NCI-H2227 treated with DMSO at 0.1 percent for 48 hours (cell line): ENCODE results near the gene MTG2.

Experiments used
- DNase-seq: peaks from one replicate; lab custom pipeline; 2025; lab: John Stamatoyannopoulos, UW

Gene MTG2

DNA sequence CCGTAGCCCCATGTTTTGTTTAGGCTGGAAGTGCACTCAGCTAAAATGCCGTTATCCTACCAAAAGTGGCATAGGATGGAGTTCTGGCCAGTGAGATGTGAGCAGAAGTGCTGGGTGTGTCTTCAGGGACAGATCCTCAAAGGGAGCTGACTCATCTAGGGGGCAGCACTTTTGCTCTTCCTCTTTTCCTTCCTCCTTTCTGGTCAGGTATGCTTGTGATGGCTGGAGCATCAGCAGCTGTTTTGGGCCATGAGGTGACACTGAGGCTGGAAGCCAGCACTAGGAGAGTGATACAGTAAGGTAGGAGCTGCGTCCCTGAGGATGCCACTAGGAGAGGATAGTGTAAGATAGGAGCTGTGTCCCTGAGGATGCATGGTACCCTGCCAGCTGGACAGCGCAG is 50.9 kb downstream of the MTG2 start:
- DNase-seq = no peak

DNA sequence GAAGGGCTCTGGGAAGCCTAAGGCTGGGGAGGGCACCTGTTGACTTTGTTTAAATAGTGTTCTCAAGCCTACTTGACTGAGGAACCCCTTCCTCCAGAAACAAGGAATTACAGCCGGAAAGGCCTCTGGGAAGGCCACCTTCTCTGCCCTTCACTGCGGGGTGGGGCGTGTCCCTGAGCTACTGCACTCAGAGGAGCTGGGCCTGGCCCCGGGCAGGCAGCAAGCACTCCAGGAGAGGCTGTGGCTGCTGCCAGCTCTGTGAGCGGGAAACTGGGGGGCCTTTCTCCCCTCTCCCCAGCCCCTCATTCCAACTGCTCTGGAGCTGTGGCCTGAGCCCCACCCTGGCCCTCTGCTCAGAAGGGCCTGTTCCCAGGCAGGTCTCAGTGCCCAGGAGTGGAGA is 51.5 kb downstream of the MTG2 start:
- no peak for DNase-seq

DNA sequence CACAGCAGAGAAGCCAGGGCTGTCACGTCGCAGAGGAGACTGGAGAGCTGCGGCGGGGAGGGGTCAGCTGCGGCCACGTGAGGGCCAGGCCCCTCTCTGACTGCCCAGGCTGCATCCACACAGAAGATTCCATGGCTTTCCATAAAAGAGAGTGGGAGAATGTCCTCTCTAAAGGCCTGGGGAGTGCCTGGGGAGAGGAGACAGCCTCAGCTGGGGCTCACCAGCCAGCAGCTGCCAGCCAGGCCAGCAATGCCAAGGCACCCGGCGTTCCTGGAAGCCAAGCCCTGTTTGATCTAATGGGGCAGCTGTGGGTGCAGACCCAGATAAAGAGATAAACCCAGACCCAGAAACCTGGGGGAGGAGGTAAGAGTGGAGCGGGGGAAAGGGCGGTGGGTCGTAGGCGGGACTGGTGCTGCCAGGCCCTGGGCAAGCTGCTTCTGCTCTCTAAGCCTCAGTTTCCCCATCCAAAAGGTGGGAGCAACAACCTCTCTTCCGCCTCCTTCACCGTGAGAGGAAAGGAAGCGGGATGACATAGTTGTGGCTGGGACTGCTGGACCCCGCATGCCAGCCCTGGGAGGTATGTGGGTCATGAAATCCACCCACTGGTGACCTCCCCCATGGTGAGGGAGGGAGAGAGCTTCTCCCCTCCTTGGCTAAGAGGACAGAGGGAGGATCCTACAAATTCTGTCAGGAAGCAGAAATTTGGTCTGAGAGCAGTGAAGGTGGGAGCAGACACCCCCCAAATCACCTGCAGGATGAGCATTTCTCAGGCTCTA is 52.4 kb downstream of the MTG2 start:
- DNase-seq = no peak

DNA sequence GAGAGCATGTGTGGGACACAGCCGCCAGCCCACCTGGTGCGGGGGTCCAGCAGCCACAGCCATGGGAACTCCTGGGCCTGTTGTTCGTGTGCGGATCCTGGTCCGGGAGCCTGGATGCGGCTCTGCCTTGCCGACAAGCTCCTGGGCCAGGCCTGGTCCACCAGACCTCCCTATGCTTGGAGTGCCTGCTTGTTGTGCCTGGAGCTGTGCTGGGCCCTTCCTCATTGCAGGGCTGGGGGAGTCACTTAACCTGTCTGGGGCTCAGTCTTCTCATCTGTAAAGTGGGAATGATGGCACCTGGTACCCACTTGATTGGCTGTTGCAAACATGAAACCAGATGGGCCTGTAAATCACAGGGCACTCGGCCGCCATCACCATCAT is 52.9 kb downstream of the MTG2 start:
- DNase-seq = no peak

DNA sequence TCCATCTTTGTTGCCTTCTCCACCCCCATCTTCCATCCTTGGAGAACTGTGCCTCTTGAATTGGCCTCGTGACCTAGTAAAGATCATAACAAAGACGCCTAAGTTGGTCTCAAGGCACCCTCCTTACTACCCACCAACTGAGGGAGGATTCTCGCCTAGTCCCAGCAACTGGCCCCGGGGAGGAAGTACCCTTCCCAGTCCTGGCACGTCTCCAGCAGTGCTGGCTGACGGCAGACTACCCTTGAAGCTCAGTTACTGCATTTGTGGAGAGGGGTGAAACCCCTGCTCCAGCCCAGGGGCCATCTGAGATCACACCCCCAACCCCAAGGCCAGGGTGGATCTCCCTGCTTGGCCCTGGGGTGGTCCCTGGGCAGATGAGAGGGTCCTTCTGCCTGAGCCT is 53.4 kb downstream of the MTG2 start:
- DNase-seq = no peak

DNA sequence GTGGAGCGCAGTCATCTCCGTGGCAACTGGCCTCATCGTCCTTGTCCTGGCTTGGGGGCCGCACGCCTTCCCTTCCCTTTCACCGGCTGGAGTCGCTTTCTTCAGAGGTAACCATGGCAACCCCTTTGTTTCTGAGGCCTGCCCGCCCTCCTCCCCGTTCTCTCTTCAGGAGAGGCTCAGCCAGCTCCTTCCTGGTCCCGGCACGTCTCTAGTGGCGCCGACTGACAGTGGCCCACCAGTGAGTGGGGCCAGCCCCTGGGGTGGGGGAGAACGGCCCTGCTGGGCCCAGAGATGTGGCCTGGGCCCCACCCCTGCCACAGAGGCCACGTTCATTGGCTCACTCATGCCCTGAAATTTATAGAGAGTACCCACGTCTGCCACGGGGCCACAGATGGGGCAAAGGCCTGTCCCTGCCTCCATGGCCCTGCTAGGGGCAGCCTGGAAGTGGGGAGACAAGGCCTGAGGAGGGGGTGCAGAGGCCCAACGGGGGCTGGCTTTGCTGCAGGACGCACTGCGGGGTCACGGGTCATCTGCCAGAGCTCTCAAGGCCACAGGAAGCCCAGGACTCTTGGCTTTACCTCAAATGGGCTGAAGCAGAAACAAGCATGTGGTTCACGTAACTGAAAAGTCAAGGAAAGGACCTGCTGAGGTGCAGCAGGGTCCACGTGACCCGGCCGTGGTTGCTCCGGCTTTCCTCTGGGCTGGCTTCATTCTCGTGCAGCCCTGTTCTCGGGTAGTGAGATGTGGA is 54.1 kb downstream of the MTG2 start:
- DNase-seq = peak; percentile 92

DNA sequence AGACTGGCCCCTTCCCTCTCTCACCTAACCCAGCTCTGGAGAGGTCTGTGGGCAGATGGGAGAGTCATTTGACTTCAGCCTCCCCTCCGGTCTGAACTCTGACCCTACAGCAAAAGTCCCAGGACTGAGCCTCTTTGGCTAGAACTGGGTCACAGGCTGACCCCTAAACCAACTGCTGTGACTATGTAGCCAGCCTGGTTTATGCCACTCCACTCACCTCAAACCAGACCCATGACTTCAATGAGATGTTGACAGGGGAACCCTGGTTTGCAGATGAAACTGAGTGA is 54.6 kb downstream of the MTG2 start:
- DNase-seq = no peak

DNA sequence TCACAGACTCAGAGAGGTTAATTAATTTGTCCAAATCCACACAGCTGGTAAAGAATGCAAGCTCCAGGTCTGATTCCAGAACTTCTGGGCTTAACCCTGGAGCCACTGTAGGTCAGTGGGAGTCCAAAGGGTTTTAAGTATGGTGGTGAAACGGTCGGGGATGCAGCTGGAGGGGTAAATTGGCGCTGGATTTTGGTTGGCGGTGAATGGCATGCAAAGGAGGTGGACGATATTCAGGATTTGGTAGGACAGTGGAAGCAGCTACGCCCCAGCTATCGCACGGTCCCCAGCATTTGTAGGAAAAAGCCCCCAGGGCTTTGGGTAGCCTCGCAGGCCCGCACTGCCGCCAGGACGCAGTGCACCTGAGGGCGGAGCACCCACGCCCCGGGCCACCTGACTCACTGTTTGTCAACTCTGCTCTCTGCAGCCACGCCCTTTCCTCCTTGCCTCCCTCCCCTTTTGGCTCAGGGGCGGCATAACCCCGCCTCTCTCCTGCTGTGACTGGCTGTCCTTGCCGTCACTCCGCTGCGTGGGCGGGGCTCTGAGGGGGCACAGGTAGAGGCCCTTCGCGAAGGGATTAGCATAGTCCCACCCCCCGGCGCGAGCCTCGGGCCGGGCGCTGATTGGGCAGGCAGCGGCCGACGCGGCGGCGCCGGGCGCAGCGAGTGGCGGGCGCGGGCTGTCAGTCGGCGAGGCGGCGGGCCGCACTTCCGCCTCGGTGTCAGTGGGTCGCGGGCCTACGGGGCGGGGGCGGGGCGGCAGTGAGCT is 55.2 kb downstream of the MTG2 start, which contains the start of gene OSBPL2:
TSS of gene OSBPL2 (plus strand) at position 721 of the 768 bp plus-strand sequence. CDS start 17,664 bp downstream, outside the sequence.
- DNase-seq = peak; percentile 94

DNA sequence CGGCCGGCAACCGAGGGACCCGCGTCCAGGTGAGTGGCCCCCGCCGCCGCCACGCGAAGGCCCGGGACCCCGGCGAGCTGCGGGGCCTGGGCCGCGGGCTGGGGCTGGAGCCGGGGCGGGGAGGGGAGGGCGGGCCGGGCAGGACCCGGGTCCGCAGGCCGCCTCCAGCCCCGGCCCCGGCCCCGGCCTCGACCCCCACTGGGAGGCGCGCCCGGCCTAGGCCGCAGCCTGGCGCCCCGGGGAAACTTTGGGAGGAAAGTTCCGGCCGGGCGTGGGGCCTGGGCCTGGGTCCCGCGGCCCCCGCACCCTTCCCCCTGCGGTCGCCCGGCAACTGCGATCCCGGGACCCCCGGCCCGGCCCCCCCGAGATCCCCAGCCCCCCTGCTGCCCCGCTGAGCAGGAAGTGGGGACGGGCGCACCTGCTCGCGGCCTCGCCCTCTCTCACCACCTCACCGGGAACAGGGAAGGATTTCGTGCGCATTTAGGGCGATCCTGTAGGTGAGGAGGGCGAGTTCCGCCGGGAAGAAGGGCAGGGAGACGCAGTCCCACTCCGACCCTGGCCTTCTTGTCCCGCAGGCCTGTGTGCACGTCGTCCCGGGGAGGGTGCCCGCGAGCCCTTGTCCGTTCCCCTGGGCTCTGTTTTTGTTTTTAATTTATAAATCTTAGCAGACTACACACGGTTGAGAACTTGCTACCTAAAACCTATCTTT is 55.9 kb downstream of the MTG2 start:
- DNase-seq = no peak

DNA sequence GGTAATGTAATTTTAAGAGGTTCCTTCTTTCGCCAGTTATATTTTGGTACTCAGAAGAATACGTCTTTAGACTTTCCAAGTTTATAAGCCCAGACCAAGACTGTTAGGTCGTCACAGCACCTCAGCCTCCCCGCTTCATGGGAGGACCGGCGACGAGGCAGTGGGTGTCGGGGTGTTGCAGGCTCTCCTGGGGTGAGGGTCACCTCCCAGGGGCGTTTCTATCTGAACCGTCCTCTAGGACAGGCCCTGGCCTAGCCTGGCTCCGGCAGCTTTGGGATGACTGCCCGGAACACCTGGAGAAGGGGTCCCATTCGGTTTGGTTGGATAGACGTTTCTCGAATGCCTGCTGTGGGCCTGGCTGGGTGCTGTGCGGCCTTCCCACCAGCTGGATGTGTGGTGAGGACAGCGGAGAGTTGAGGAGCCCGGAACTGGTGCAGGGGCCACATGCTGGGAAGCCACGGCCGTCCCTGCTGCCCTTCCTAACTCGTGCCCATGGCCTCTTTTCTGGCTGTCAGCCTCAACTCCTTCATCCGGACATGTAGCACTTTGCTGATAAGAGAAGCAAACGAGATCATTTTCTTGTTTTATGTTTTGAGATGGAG is 56.6 kb downstream of the MTG2 start:
- no peak for DNase-seq

DNA sequence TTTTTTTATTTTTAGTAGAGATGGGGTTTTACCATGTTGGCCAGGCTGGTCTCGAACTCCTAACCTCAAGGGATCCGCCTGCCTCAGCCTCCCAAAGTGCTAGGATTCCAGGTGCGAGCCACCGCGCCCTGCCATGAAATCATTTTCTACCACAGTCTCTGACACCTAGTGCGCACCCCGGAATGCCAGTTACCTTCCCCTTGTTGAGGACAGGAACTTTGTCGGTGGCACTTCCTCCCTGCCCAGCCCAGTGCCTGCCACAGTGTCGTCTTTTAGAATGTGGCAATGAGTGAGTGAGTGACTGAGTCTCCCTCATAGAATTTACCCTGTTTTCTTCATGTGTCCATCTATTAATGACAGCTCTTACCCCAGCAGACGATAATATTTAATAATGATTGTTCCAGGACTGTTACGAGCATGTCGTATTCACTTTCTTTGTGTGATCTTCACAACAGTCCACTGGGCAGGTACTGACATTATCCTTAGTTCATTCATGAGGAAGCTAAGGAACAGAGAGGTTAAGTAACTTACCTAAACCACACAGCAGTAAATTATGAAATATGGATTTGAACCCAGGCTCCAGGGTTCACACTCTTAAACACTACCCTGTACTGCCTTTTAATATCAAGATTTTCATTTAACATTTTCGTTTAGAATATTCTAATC is 57.3 kb downstream of the MTG2 start:
- DNase-seq = no peak

DNA sequence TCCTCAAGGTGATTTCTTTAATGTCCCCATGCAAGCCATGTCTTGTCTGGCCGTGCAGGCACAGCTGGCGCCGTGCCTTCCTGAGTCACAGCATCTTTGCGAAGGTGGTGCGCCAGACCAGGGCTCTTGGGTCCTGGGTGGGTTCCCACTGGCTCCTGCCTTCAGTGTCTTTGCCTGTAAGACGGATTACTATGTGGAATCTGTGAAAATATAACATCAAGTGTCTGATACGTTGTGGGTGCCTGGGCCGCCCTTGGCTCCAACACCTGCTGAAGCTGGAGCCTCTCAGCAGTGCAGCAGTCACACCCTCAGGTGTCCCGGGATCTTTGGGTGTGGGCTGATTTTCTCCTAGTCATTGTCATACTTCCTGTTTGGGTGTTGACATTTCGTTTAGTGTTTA is 58.7 kb downstream of the MTG2 start:
- no peak for DNase-seq

DNA sequence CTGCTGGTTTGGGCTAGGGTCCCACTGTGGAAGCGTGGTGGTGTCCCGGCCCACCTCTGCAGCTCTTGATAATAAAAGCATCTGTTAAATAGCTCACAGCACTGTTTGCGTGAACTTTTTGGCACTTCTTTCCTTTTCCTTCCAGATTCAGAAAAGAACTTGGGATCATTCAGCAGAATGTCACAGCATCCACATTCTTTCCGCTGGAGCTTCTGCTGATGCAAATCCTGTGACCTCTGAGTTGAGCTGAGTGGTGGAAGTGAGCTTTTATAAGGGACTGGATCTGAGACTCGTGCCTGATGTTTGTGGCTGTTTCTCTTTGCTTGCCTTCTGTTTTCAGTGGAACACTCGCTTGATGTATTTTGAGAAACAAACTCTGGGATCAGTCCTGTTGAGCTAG is 59.3 kb downstream of the MTG2 start:
- no peak for DNase-seq

DNA sequence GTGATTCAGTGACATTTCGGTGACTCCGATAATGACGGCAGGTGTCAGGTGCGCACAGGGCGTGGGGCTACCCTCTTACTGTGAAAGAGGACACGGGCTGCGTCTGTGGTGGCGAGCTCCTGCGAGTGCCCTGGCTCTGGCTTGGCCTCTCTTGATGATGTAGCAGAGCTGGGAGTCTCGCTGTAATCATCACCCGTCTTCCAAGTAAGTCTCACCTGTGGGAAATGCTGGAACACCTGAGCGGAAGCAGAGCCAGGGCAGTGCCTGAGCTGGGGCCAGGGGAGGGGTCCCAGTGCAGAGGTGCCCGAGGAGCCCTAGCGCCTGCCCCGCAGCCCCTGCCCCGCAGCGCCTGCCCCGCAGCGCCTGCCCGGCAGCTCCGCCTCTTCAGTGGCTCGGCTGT is 60.3 kb downstream of the MTG2 start:
- DNase-seq = no peak

DNA sequence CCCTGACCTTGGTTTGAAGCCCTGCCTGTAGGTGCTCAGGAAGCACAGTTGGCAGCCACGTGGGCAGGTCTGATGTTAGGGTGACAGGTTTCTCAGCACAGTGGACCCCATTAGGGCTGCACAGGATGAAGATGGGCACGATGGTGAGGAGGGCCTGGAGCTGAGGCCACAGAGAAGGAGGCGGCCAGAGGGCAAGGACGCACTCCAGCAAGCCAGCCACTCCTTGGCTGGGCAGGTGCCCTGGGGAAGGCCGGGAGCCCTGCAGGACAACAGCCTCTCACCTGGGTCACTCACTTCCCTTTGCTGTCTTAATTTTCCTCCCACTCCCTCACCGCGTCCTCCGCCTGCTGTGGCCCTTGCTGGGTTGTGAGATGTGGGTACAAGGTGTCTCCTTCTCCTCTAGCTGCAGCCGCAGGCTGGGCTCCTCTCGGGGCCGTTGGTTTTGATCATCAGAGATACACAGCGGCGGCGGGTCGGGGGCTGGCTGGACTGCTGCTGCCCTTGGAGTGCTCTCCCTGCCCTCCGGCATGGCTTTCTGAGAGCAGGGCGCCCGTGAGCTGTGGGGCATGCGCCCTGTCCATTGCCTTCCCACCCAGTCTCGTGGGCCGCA is 61.2 kb downstream of the MTG2 start:
- DNase-seq = no peak

DNA sequence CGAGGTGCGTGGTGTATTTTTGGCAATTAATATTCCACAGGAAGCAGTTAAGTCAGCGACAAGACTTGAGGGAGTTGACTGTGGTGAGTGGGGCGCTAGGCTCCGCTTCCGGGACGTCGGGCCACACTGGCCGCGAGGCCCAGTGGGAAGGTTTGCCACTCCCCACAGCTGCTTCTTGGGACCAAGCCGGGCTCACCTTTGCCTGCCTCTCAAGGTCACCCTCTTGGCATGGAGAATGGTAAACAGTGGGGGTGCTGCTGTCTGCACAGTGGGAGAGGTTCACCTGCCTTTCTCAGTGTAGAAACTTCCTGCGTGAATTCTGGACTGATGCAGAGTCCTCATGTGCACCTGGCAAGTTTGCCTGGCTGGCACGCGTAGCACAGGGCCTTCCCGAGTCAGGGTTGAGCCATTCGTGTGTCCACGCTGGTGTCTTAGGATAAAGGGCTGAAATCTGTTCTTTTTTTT is 61.8 kb downstream of the MTG2 start:
- no peak for DNase-seq

DNA sequence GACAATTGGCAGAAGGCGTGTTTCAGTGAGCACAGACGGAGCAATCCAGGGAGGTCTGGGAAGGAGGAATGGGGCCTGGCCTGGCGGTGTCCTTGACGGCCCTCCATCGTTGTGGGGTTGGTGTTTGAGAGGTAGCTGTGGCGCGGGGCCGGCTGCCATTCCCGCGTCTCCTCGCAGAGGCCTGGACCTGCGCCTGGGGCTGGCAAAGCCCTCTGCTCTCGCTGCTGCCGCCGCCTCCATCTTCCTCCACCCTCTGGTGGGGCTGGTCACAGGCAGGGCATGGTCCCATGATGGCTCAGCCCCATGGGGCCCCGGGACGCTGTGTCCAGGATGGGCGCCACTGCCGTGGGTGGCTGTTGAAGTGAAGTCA is 63.1 kb downstream of the MTG2 start:
- no peak for DNase-seq

DNA sequence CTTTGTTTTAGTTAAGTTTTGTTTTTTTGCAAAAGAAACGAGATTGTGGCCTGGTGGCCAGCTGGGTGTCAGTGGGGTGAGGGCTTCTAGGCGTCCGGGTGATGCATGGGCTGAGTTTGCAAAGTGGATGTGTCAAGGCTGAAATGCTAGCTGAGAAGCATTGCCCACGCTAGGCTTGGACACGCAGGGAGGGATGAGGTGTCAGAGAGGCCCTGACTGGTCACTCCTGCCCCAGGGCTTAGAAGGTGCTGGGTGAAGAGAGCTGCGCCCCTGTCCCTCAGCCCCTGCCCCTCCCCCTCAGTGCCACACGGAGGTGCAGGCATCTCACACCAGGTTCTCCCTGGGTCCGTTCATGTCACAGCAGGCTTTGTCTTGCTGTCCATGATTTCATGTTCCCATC is 63.6 kb downstream of the MTG2 start:
- DNase-seq = no peak

DNA sequence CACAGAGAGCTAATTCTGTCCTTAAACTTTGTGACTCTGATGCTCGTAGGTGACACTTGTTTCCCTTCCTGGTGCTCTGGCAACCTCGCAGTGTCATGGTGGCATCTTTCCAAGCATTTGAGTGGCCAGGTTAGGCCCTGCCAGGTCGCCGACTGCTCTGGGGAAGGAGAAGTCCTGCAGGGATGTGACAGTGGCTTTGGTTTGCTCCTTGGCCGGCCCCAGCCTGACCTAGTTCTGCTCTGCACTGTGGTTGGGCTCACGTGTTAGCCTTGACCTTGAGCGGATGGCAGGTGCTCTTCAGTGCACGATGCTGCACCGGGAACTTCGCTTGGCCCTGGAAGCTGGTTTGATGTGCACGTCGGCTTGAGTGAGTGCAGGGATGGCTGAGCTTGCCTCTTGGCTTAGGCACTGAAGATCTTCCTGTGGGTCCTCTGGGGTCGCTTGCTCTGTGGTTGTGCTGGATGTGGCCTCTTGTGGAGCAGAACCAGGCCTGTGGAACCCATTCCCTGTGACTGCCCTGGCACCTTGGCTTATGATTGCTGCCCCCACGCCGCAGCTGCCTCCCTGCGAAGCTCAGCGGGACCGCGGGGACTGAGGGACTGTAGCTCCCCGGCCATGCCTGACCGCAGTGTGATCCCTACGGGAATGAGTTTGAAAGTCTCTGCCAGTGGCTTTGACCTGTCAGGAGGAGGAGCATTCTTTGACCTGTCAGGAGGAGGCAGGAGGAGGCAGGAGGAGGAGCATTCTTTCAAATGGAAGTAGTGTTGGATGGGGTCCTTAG is 64.2 kb downstream of the MTG2 start:
- DNase-seq = no peak

DNA sequence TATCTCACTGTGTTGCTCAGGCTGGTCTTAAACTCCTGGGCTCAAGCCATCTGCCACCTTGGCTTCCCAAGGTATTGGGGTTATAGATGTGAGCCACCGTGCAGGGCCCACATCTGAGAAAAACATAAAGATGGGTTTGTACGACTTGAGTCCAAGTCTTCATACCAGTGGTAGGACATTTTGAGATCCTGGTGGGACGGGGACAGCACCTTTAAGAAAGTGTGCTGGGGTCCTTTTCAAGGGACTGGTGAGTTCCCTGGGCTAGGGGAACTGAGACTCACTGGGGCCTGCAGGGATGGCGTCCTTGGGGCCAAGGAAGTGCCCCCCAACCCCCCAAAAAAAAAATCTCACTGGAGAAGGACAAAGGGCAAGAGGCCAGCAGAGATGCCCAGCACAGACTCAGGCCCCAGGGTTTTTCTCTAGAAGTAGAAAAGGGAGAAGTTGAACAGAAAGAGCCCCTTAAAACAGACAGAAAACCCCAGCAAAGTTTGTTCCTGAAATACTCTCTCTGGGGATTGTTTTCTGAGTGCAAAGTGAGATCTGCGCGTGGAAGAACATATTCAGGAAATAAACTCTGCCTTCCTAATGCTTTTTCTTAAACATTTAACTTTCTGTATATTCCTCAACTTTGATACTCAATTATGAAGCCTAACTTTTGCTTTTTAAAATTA is 66.2 kb downstream of the MTG2 start:
- no peak for DNase-seq
